DMS53 treated with DMSO at 0.1 percent for 48 hours (cell line): Measurements from ENCODE around the gene ZNHIT1.
"Not testable (repeated sequence)": the region's sequence is repeated elsewhere in the genome, so short reads cannot be mapped to it uniquely, and the experiment has no call there.

ENCODE experiments used
- DNase-seq: peaks from one replicate; lab custom pipeline; 2025; ENCODE audit not compliant: unreplicated experiment; lab: John Stamatoyannopoulos, UW

The ZNHIT1 gene

GRCh38 chr7:101240226-101241014 is 22.5 kb downstream of the ZNHIT1 start:
- no peak for DNase-seq

DNA sequence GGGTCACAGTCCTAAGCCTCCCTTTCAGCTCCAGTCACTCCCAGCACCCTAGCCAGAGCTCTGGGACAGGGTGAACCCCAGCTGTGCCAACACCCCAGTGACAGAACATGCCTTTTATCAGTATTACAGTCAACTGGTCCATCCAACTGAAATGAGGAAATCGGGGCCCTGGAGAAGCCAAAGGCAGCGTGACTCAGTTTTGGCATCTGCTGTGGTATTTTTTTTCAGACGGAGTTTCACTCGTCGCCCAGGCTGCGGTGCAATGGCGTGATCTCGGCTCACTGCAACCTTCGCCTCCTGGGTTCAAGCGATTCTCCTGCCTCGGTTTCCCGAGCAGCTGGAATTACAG is 23.0 kb downstream of the ZNHIT1 start:
- no peak for DNase-seq

- no peak for DNase-seq
These were observed 23.7 kb downstream of the ZNHIT1 start for GRCh38 chr7:101241443-101242349.

DNA sequence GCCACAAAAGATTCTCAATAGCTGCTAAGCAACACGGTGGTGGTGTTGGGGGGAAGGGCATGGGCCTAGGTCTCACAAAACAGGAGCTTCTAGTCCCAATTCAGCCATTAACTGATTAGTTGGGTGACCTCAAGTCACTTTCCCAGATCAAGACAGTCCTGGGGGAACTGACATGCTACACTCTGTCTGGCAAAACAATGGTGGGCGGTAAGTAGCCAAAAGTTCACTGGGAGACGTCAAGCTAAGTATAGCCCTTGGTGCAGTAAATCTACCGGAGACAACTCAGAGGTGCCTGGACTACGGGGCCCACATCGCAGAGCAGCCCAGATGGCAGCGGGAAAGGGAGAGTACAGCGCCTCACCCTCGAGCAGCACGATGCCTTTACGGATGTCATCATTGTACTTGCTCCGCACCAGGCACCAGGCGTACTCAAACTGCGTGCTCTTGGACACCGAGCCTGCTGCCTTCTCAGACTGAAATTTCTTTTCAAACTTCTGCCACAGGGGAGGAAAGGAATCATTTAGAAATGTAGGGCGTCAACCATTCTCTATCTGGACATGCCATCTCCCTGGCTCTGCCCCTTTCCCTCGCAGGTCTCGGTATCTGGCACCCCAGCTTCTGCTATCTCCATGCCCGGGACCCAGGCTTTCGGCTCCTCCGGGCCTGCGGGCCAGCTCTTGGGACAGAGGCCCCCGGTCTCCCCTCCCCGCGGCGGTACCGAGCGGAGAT is 25.8 kb downstream of the ZNHIT1 start:
- DNase-seq = no peak

GRCh38 chr7:101244375-101245146 is 26.6 kb downstream of the ZNHIT1 start, which contains the start of gene FIS1:
FIS1 (minus strand) TSS chr7:101245081; CDS start chr7:101245004, 77 bp downstream.
- peak; percentile 96 for DNase-seq

DNA sequence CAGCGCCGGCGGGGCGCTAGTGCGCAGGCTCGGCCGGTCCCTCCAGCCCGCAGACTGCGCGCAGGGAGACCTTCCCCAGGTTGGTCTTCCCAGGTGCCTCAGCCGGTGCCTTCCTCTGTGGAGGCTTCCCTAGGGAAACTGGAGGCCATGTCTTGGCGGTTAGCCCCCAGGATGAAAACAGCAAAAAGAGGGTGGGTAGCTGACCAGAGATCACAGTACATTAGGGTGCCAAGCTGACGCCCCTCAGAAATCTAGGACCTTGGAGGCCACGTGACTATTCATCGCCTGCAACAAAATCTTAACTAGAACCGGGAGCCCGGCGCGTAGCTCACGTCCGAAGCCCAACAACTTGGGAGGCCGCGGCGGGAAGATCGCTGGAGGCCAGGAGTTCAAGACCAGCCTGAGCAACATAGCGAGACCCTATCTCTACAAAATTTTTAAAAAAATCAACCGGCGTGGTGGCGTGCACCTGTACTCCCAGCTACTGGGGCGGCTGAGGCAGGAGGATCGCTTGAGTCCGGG is 27.2 kb downstream of the ZNHIT1 start:
- no peak for DNase-seq

GRCh38 chr7:101248276-101248675 is 30.3 kb downstream of the ZNHIT1 start:
- no peak for DNase-seq

DNA sequence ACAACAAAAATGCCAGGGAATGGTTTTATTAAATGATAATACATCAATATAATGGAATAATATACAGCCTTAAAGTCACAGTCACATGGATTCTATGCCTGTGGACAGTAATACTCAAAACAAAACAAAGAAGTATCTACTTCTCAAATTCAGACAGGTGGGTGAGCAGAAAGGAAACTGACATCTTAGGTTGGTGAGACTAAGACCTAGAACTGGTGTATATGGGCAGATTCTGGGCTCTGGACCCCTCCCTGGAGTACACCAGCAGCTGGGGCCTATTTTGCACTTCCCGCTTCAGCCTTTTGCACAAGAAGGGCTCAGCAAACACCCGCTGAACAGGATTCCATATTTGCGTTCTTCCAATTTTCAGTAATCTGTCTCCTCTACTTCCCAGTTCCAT is 32.4 kb downstream of the ZNHIT1 start:
- DNase-seq = no peak

DNA sequence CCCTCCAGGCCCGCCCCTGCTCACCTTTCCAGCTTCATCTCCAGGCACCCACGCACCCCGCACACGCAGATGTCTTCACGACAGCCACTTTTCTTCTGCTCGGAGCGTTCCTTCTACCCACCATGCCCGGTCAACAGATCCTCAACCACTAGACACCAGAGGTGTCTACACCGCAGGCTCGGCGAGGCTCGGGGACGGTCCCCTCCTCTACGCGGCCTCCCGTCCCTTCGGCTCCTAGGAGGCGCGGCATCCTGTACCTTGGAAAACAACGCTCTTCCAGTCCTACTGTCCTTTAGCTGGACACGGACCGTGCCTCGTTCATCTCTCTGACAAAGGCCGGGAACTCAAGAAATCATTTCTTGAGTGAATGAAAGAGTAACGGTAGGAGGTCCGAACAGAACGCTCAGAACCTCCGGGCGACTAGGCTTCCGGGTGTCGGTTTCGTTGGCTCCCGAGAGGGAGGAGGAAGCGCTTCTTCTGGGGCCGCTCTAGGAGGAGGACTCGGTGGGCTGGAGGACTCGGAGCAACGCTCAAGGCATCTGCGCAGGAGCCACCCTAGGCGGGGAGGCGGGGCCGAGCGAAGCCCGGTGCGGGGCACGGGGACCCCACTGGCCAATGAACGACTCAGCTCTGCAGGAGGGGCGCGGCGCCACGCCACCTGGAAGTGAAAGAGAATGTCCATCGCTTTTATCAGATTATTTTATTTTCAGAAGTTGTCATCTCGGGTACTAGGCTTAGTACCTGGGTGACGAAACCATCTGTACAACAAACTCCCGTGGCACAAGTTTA is 34.1 kb downstream of the ZNHIT1 start:
- peak; percentile 96 for DNase-seq

DNA sequence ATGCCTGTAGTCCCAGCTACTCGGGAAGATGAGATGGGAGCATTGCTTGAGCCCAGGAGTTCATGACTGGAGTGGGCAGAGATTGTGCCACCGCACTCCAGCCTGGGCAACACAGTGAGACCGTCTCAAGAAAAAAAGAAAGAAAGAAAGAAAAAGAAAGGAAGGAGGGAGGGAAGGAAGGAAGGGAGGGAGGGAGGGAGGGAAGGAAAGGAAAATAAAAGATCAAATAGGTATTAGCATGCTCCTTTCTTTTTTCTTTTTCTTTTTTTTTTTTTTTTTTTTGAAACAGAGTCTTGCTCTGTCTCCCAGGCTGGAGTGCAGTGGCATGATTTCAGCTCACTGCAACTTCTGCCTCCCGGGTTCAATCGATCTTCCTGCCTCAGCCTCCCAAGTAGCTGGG is 35.2 kb downstream of the ZNHIT1 start:
- not testable (repeated sequence) for DNase-seq

GRCh38 chr7:101255796-101256195 is 37.8 kb downstream of the ZNHIT1 start:
- DNase-seq = no peak

DNA sequence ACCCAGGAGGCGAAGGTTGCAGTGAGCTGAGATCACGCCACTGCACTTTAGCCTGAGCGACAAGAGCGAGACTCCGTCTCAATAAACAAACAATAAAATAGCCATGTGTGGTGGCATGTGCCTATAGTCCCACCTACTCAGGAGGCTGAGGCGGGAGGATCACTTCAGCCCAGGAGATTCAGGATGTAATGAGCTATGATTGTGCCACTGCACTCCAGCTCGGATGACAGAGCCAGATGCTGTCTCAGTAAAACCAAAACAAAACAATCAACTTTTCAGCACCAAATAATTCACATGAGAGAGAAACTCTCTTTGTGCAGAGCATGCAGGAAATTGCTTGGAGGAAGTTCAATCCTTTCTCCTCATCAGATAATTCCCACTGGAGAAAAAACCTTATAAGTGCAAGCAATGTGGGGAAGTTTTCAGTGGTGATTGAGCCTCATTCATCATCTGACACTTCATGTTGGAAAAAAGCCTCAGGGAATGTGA is 40.3 kb downstream of the ZNHIT1 start:
- no peak for DNase-seq

GRCh38 chr7:101264102-101264706 is 46.2 kb downstream of the ZNHIT1 start:
- DNase-seq = not testable (repeated sequence)

GRCh38 chr7:101265622-101266516 is 47.9 kb downstream of the ZNHIT1 start:
- no peak for DNase-seq

GRCh38 chr7:101269664-101270063 is 51.7 kb downstream of the ZNHIT1 start:
- no peak for DNase-seq

GRCh38 chr7:101271021-101271420 is 53.1 kb downstream of the ZNHIT1 start:
- no peak for DNase-seq

DNA sequence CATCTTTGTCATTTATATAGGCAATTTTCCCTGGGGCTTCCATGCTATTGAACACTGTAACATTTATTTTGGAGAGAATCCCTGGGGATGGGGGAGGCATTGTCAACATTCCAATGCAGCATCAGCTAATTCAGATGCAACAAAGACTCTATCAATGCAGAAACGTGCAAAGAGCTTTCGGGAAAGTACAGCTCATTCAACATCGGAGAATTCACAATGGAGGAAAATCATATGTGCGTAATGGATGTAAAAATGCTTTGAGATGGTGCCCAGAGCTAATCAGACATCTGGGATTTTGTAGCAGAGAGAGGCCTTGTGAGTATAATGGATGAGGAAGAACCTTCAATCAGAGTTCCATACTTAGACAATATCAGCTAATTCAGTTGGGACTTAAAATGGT is 55.2 kb downstream of the ZNHIT1 start:
- DNase-seq = no peak
